ENCODE data around the gene RBM24. TPM values are rescaled to one million over a fixed set of nuclear protein-coding genes. Genes with fewer than 3 reads are reported as not detected.

Gene RBM24
- total RNA-seq, 1 experiment from 2014 or later = 2.0 TPM

GRCh38 chr6:17281497-17282481, 628 bp downstream of the RBM24 start:
- intact Hi-C loops (cut with micrococcal nuclease) = loop anchor here (1.0 kb wide), 2 partner anchors 85 to 303 kb away; no protein-coding TSS in a partner anchor
- DNase-seq = no peak

GRCh38 chr6:17283074-17283473, 1.9 kb downstream of the RBM24 start:
- H3K9me3 ChIP-seq (ENCODE audit: low read length) = no peaks in the 10 kb centered on the region
- no peak for TF ChIP-seq CTCF (conservative IDR thresholded peaks at IDR 0.05; ENCODE audit: low read depth, low read length)
- no peak for TF ChIP-seq EZH2 (IDR thresholded peaks at IDR 0.05; ENCODE audit: low read length, unreplicated experiment)
- no peak for TF ChIP-seq EZH2phosphoT487 (IDR thresholded peaks at IDR 0.05; ENCODE audit: borderline replicate concordance, low read length)
- no peak overlapping the region for H3K9ac ChIP-seq (ENCODE audit: low read length)
- H2AFZ ChIP-seq (ENCODE audit: low read length) = no peak overlapping the region
- POLR2A ChIA-PET (ENCODE audit: unreplicated experiment) = no interaction called here
- no peaks in the 10 kb centered on the region for H3K79me2 ChIP-seq (ENCODE audit: low read length)
- H3K4me2 ChIP-seq (ENCODE audit: low read length) = no peak overlapping the region
- BruUV-seq (replicated peaks) = no TSS peak
- CTCF ChIA-PET = no interaction called here
- H3K9me2 ChIP-seq (replicated peaks; ENCODE audit: low read length) = no peaks in the 10 kb centered on the region
- H3K36me3 ChIP-seq (ENCODE audit: low read depth, low read length) = no peaks in the 10 kb centered on the region
- intact Hi-C loops (cut with micrococcal nuclease) = no loop called here
- H4K20me1 ChIP-seq (ENCODE audit: low read length) = no peaks in the 10 kb centered on the region
- DNase-seq (no peak), ATAC-seq (no peak)
- H3K27ac ChIP-seq (ENCODE audit: low read length) = no peak overlapping the region
- no peaks in the 10 kb centered on the region for H3K27me3 ChIP-seq (ENCODE audit: low read length)
- H3K4me1 ChIP-seq (ENCODE audit: insufficient read depth, low read length) = peaks cover 16% of the 10 kb centered on the region
- H3F3A ChIP-seq (ENCODE audit: low read length, unreplicated experiment) = peaks cover 4% of the 10 kb centered on the region
- no peak overlapping the region for H3K4me3 ChIP-seq (ENCODE audit: low read length)

More at GRCh38 chr6:17281497-17282481, 628 bp downstream of the RBM24 start:
- no peak overlapping the region for H3K27ac ChIP-seq (ENCODE audit: low read length)
- H2AFZ ChIP-seq (ENCODE audit: low read length) = peak overlapping the region; percentile 98
- no peaks in the 10 kb centered on the region for H3K27me3 ChIP-seq (ENCODE audit: low read length)
- TF ChIP-seq CTCF (conservative IDR thresholded peaks at IDR 0.05; ENCODE audit: low read depth, low read length) (no peak), EZH2phosphoT487 (IDR thresholded peaks at IDR 0.05; ENCODE audit: borderline replicate concordance, low read length) (no peak), EZH2 (IDR thresholded peaks at IDR 0.05; ENCODE audit: low read length, unreplicated experiment) (no peak)
- no peaks in the 10 kb centered on the region for H3K79me2 ChIP-seq (ENCODE audit: low read length)
- peaks cover 28% of the 10 kb centered on the region for H3K4me1 ChIP-seq (ENCODE audit: insufficient read depth, low read length)
- ATAC-seq = peak; percentile 25
- H3K4me2 ChIP-seq (ENCODE audit: low read length) = peak overlapping the region; percentile 98
- no peaks in the 10 kb centered on the region for H4K20me1 ChIP-seq (ENCODE audit: low read length)
- H3K36me3 ChIP-seq (ENCODE audit: low read depth, low read length) = no peaks in the 10 kb centered on the region
- CTCF ChIA-PET = no interaction called here
- POLR2A ChIA-PET (ENCODE audit: unreplicated experiment) = no interaction called here
- peak overlapping the region; percentile 41 for H3K9ac ChIP-seq (ENCODE audit: low read length)
- no TSS peak for BruUV-seq (replicated peaks)
- H3K4me3 ChIP-seq (ENCODE audit: low read length) = peak overlapping the region; percentile 88
- no peaks in the 10 kb centered on the region for H3K9me3 ChIP-seq (ENCODE audit: low read length)
- peaks cover 5% of the 10 kb centered on the region for H3F3A ChIP-seq (ENCODE audit: low read length, unreplicated experiment)
- no peaks in the 10 kb centered on the region for H3K9me2 ChIP-seq (replicated peaks; ENCODE audit: low read length)

- TF ChIP-seq EZH2phosphoT487 (IDR thresholded peaks at IDR 0.05; ENCODE audit: borderline replicate concordance, low read length) = no peak
- TF ChIP-seq CTCF (conservative IDR thresholded peaks at IDR 0.05; ENCODE audit: low read depth, low read length) = no peak
- no peak for TF ChIP-seq EZH2 (IDR thresholded peaks at IDR 0.05; ENCODE audit: low read length, unreplicated experiment)
- Histone ChIP-seq H3K4me1 (ENCODE audit: insufficient read depth, low read length) (no peaks in the 10 kb centered on the region), H3K79me2 (ENCODE audit: low read length) (no peaks in the 10 kb centered on the region), H3K9me2 (replicated peaks; ENCODE audit: low read length) (no peaks in the 10 kb centered on the region), H2AFZ (ENCODE audit: low read length) (no peak overlapping the region), H3K4me2 (ENCODE audit: low read length) (no peak overlapping the region), H3K4me3 (ENCODE audit: low read length) (no peak overlapping the region), H3F3A (ENCODE audit: low read length, unreplicated experiment) (no peaks in the 10 kb centered on the region), H3K9ac (ENCODE audit: low read length) (no peak overlapping the region), H3K9me3 (ENCODE audit: low read length) (no peaks in the 10 kb centered on the region), H3K36me3 (ENCODE audit: low read depth, low read length) (no peaks in the 10 kb centered on the region), H4K20me1 (ENCODE audit: low read length) (no peaks in the 10 kb centered on the region), H3K27me3 (ENCODE audit: low read length) (no peaks in the 10 kb centered on the region), H3K27ac (ENCODE audit: low read length) (no peak overlapping the region)
- intact Hi-C loops (cut with micrococcal nuclease) = no loop called here
- ATAC-seq (no peak), DNase-seq (no peak)
- ChIA-PET POLR2A (ENCODE audit: unreplicated experiment) (no interaction called here), CTCF (no interaction called here)
- no TSS peak for BruUV-seq (replicated peaks)
These were observed 8.5 kb downstream of the RBM24 start for GRCh38 chr6:17289630-17290061.
